SH-SY5Y (cell line): ENCODE measurements around the gene ZNF638.

Experiments
- GATA2 ChIP-seq: IDR thresholded peaks from 2 replicates; pipeline ENCODE4 v1.6.1; 2011; ENCODE audit warnings: mild to moderate bottlenecking, low read depth, low read length
- GATA3 ChIP-seq: IDR thresholded peaks from 2 replicates; pipeline ENCODE4 v1.6.1; 2011; ENCODE audit warnings: low read depth, mild to moderate bottlenecking, low read length, moderate library complexity

Gene ZNF638

GRCh38 chr2:71476495-71476894, 144.9 kb downstream of the ZNF638 start:
- TF ChIP-seq GATA3 (no peak), GATA2 (no peak)

- TF ChIP-seq GATA2 (no peak), GATA3 (no peak)
Observed at GRCh38 chr2:71477231-71477691, 145.7 kb downstream of the ZNF638 start.

- TF ChIP-seq GATA3: no peak
- no peak for TF ChIP-seq GATA2
Observed at GRCh38 chr2:71478806-71479205, 147.2 kb downstream of the ZNF638 start.

- TF ChIP-seq GATA3: no peak
Observed at GRCh38 chr2:71479261-71479660, 147.7 kb downstream of the ZNF638 start.

GRCh38 chr2:71481111-71481510, 149.5 kb downstream of the ZNF638 start:
- TF ChIP-seq GATA3: no peak
- TF ChIP-seq GATA2: no peak

GRCh38 chr2:71482055-71482454, 150.5 kb downstream of the ZNF638 start:
- TF ChIP-seq GATA3: no peak
- TF ChIP-seq GATA2: no peak

- TF ChIP-seq GATA2 (no peak), GATA3 (no peak)
Observed at GRCh38 chr2:71483246-71483645, 151.7 kb downstream of the ZNF638 start.

- no peak for TF ChIP-seq GATA2
- no peak for TF ChIP-seq GATA3
Observed at GRCh38 chr2:71484354-71484753, 152.8 kb downstream of the ZNF638 start.
